ENCODE measurements around the gene PLXNA4.

GRCh38 chr7:132263151-132263550 is 313.1 kb downstream of the PLXNA4 start:
- TF ChIP-seq CTCF (IDR thresholded peaks at IDR 0.05) = no peak
- TF ChIP-seq EZH2 (IDR thresholded peaks at IDR 0.05; ENCODE audit: borderline replicate concordance, insufficient read depth, low read depth, low read length, poor library complexity, severe bottlenecking) = no peak

Measured in B cell (primary cell).